Suprapubic skin (tissue), 3 donors: ENCODE measurements around the gene DCK.

Experiments used
- EP300 ChIP-seq: sonication (generic); formaldehyde crosslinking; IDR thresholded peaks from one replicate; pipeline ENCODE4 v1.6.1; 2017; ENCODE audit warnings: antibody characterized with exemption
- POLR2A ChIP-seq, 2 donors: fragments of 450-650 bp; IDR thresholded peaks; one replicate each; pipeline ENCODE4 v1.6.1; 2017; ENCODE audit warnings: antibody characterized with exemption in 2 of 2, mild to moderate bottlenecking in 2 of 2, moderate library complexity in 2 of 2
- TF ChIP-seq, protein P1 (sequence below), 2 donors: fragments of 200-600 bp in 1 of 2; fragments of 450-650 bp in 1 of 2; sonication (generic) in 1 of 2; IDR thresholded peaks; one replicate each; pipeline ENCODE4 v1.5.1; 2016 to 2019; ENCODE audit warnings: antibody characterized with exemption in 2 of 2, mild to moderate bottlenecking in 1 of 2, moderate library complexity in 1 of 2

DNA sequence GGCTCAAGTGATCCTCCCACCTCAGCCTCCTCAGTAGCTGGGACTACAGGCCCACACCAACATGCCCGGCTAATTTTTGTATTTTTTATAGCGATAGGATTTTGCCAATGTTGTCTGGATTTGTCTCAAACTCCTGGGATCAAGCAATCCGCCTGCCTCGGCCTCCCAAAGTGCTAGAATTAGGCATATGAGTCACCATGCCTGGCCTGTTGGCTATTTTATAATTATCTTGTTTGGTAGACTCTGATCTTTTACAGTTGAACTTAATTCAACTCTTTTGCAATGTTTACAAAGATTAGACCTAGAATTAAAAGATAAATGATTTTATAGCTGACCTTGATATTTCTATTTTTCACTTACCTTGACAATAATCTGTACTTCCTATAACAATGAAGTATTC lies 18.0 kb downstream of the DCK start:
- no peak for TF ChIP-seq POLR2A (IDR thresholded peaks at IDR 0.05)
- TF ChIP-seq, protein P1, sequence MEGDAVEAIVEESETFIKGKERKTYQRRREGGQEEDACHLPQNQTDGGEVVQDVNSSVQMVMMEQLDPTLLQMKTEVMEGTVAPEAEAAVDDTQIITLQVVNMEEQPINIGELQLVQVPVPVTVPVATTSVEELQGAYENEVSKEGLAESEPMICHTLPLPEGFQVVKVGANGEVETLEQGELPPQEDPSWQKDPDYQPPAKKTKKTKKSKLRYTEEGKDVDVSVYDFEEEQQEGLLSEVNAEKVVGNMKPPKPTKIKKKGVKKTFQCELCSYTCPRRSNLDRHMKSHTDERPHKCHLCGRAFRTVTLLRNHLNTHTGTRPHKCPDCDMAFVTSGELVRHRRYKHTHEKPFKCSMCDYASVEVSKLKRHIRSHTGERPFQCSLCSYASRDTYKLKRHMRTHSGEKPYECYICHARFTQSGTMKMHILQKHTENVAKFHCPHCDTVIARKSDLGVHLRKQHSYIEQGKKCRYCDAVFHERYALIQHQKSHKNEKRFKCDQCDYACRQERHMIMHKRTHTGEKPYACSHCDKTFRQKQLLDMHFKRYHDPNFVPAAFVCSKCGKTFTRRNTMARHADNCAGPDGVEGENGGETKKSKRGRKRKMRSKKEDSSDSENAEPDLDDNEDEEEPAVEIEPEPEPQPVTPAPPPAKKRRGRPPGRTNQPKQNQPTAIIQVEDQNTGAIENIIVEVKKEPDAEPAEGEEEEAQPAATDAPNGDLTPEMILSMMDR (IDR thresholded peaks at IDR 0.05): no peak
- TF ChIP-seq EP300: no peak
